ENCODE data around the gene DLG1.

Gene DLG1

DNA sequence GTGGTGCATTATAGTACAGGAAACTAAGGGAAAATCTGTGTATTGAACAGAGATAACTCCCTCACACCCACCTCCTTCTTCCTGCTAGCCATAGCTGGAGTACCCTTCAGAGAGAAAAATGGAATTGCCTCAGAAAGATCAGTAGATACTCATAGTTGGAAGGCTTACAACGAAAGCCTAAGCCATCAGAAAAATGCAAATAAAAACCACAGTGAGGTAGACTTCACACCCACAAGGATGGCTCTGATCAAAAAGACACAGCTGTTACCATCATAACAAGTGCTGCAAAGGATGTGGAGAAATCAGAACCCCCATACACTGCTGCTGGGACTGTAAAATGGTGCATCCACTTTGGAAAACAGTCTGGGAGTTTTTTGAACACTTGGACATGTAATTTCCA, 7.4 kb upstream of the DLG1 start:
- no peak for DNase-seq
- Mint-ChIP-seq H3K27me3 (peaks cover 31% of the 10 kb centered on the region), H3K27ac (no peak overlapping the region), H3K36me3 (no peaks in the 10 kb centered on the region), H3K9me3 (no peaks in the 10 kb centered on the region), H3K4me3 (no peak overlapping the region), H3K4me1 (peaks cover 24% of the 10 kb centered on the region)
- CTCF ChIA-PET, result no interaction called here

DNA sequence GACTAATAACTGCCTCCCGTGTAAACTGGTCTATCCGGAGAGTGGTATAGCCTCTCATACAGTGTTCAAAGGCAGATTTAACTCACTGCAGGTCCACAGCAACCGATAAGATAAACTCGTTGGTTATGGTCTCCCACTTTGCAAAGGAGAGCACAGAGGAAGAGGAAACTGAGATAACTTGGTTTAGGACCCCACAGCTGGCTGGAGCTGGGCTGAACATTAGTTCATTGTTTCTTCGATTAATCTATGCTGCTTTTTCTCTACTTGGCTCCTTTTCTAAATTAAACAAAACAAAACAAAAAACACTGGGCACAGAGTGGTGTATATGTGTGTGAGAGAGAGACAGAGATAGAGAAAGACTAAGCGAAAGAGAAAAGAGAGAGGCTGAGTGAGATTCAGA, 5.0 kb upstream of the DLG1 start:
- Mint-ChIP-seq H3K27me3 (peaks cover 54% of the 10 kb centered on the region), H3K9me3 (no peaks in the 10 kb centered on the region), H3K4me1 (peaks cover 24% of the 10 kb centered on the region), H3K36me3 (no peaks in the 10 kb centered on the region), H3K4me3 (no peak overlapping the region), H3K27ac (no peak overlapping the region)
- CTCF ChIA-PET, result no interaction called here
- no peak for DNase-seq

DNA sequence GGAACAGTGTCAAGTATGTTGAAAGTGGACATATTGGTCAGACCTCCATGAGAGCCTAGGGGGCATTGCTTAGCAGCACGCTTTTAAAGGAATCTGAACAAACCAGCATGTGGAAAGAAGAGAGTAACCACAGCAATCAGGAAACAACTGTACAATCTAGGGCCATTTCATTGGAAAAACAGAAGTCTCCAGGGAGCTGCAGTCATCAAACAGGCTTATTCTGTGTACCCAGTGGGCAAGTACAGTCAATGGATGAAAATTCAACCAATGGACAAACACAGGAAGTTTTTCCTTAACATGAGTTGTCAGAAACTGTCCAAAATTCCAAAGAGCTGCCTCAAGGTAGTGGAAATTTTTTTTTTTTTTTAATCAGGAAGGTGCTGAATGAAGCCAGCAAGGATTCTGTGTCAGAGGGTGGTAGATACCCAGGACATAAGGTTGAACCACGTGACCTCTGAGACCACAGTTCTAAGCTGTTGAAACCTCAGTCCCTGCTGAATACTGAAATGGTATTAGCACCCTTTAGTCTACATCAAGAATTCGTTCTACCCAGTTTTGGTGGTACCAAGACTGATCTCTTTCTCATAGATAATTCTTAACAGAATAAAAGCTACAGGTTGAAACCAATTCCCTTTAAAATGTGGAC, 4.4 kb upstream of the DLG1 start:
- H3K27ac Mint-ChIP-seq, result no peak overlapping the region
- CTCF ChIA-PET, result no interaction called here
- peaks cover 24% of the 10 kb centered on the region for H3K4me1 Mint-ChIP-seq
- H3K27me3 Mint-ChIP-seq, result peaks cover 58% of the 10 kb centered on the region
- H3K4me3 Mint-ChIP-seq, result no peak overlapping the region
- no peak for DNase-seq
- H3K9me3 Mint-ChIP-seq, result no peaks in the 10 kb centered on the region
- no peaks in the 10 kb centered on the region for H3K36me3 Mint-ChIP-seq

DNA sequence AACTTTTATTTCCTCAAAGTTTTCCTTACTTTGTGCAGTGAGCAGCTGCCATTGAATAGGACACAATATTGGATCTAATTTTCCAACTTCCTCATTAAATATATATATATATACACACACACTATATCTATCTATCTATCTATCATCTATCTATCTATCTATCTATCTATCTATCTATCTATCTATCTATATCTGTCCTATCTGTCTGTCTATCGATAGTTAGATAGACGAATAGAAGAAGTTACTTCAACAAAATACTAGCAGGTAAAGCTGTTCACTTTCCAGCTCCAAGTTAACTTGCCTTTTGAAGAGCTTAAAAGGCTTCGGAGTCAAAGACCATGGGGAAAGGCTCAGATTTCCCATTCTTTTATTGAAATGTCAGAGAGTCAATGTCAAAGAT, 3.6 kb upstream of the DLG1 start:
- peaks cover 24% of the 10 kb centered on the region for H3K4me1 Mint-ChIP-seq
- no peak overlapping the region for H3K4me3 Mint-ChIP-seq
- peaks cover 58% of the 10 kb centered on the region for H3K27me3 Mint-ChIP-seq
- no peak for DNase-seq
- peaks cover 2% of the 10 kb centered on the region for H3K36me3 Mint-ChIP-seq
- no peaks in the 10 kb centered on the region for H3K9me3 Mint-ChIP-seq
- CTCF ChIA-PET, result no interaction called here
- H3K27ac Mint-ChIP-seq, result no peak overlapping the region

DNA sequence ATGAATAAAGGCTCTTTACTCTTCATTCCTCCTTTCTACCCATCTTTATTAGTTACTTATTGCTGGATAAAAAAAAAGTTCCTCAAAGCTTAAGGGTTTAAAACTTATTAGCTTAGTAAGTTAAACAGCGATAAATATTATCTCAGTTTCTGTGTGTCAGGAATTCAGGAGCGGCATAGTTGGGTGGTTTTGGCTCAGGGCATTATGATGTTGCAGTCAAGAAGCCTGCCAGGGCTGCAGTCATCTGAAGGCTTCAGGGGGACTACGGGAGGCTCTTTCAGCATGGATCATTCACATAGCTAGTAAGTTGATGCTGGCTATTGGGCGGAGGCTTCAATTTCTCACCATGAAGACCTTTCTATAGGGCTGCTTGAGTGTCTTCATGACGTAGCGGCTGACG, 1.9 kb upstream of the DLG1 start:
- CTCF ChIA-PET, result interaction anchor here (0.7 to 1.3 kb wide), 2 partner anchors 44 to 615 kb away, joined by 3 to 4 read pairs; no protein-coding TSS in a partner anchor
- Mint-ChIP-seq H3K4me1 (peaks cover 30% of the 10 kb centered on the region), H3K27me3 (peaks cover 58% of the 10 kb centered on the region), H3K27ac (no peak overlapping the region), H3K9me3 (no peaks in the 10 kb centered on the region), H3K4me3 (no peak overlapping the region), H3K36me3 (peaks cover 9% of the 10 kb centered on the region)
- no peak for DNase-seq

DNA sequence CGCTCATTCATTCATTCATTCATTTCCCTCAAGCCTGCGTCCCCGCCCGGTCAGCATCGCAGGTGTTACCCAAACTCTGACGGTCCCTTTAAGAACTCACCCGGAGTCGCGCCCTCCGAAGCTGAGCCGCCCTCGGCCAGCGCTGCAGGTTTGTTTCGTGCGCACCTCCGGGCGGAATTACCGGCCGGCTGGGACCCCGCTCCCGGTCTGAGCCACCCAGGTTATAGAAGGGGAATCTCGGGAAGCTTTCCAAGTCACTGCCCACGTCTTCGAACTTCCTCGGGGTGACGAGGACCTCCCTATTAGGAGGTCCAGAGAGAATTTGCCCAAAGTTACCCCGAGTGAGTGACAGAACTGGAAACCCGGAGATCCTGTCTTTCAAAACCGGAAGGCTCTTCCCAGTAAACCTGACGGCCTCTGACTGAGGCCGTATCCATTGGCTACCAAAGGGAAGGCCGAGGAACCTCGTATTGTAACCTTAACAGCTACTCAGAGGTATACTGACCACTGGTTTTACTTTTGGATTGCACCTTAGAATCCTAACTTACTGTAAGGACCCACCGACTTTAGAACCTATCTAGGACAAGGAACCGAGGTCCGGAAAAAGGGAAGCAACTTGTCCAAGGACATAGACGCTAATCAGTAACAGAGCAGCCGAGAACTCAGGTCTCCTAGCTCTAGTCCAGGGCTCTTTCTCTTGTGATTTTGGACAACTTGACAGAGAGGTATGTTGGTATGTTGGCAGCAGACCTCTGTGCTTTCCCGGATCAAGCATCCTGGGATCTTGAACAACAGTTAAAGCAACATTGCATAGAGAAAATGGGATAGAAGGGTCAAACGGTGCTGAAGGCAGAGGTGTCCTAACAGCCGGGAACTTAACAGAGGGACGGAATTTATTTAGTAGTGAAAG, 788 bp upstream of the DLG1 start:
- Mint-ChIP-seq H3K4me3 (peak overlapping the region; percentile 92), H3K36me3 (peaks cover 13% of the 10 kb centered on the region), H3K27me3 (peaks cover 55% of the 10 kb centered on the region), H3K4me1 (peaks cover 33% of the 10 kb centered on the region), H3K27ac (peak overlapping the region; percentile 91), H3K9me3 (no peaks in the 10 kb centered on the region)
- CTCF ChIA-PET, result interaction anchor here (1.3 kb wide), 1 partner anchor 43 kb away, joined by 4 read pairs; no protein-coding TSS in a partner anchor
- peak; percentile 59 for DNase-seq

DNA sequence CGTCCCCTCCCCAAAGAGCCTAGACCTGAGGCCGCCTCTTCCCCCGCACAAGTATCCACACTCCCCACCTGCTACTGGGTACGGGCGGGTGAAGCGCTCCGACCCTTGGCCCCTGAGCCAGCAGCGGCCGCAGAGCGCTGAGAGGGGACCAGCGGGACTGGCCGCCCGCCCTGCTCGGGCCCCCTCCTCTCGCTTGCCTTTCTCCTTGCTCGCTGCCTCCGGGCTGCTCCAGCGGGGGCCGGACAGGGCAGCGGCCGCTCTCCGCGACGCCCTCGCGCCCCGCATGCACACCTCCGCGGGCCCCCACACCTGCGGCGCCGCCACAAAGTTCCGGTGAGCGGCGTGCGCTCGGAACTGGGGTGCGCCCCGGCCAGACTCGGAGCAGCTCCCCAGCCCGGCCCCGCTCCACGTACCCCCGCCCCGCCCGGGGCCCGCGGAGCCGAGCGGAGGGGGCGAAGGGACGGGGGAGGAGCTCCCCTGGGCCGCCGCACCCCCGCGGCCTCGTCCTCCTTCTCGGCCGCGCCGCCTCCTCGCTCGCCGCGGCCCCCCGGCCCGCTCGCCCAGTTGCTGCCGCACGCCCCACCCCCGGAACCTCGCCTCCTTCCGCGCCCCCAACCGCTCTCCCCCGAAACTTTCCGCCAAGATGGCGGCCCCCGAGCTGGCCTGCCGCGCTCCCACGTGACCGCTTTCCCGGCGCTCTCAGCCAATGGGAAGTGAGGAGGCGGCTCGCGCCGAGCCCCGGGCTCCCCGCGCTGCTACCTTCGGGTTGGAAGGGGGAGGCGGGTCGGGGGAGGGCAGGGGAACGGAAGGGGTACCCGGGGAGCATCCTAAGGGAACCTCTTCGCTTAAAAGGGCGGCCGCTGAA, 704 bp downstream of the DLG1 start:
- DNase-seq, result peak; percentile 94
- H3K9me3 Mint-ChIP-seq, result no peaks in the 10 kb centered on the region
- CTCF ChIA-PET, result interaction anchor here (0.6 to 0.7 kb wide), 2 partner anchors 195 to 423 kb away, joined by 3 read pairs; no protein-coding TSS in a partner anchor
- H3K4me3 Mint-ChIP-seq, result peak overlapping the region; percentile 92
- H3K27ac Mint-ChIP-seq, result peak overlapping the region; percentile 91
- H3K27me3 Mint-ChIP-seq, result peaks cover 42% of the 10 kb centered on the region
- peaks cover 40% of the 10 kb centered on the region for H3K4me1 Mint-ChIP-seq
- peaks cover 18% of the 10 kb centered on the region for H3K36me3 Mint-ChIP-seq

DNA sequence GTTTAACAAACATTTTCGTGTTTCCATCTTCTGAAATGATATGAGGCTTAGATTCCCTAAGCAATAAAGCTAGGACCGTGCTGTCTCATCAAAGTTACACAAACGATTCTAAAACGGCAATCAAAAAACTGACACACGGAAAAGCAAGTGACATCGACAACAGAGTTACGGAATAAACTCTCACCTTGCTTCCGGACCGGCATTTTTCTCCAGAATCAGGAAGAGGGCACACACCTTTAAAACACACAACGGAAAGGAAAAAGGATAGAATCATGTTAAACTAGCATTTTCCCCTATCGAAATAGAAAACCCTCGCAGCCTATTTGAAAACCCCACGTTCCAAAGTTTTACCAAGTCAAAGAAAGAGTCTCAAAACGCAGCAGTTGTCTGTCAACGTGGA, 1.4 kb downstream of the DLG1 start:
- H3K36me3 Mint-ChIP-seq, result peaks cover 25% of the 10 kb centered on the region
- DNase-seq, result no peak
- peak overlapping the region; percentile 92 for H3K4me3 Mint-ChIP-seq
- H3K27ac Mint-ChIP-seq, result peak overlapping the region; percentile 88
- CTCF ChIA-PET, result interaction anchor here (0.7 kb wide), 1 partner anchor 422 kb away, joined by 3 read pairs; no protein-coding TSS in a partner anchor
- peaks cover 44% of the 10 kb centered on the region for H3K4me1 Mint-ChIP-seq
- peaks cover 35% of the 10 kb centered on the region for H3K27me3 Mint-ChIP-seq
- no peaks in the 10 kb centered on the region for H3K9me3 Mint-ChIP-seq

DNA sequence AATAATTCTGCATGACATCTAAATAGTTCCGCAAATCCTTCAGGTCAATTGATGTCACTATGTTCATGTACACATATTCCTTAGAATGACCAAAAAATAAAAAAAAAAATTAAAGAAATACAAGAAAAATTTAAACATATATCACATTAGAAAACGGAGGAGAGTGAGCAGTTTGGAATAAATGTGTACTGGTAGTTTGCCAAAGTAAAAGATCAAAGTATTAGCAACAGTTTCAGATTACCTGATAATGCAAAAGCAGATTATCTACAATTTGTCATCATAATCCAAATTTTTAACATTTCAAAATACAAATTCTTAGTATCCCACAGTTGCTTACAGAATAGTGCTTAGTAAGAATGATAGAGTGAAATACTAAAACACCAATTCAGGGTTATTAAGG, 1.9 kb downstream of the DLG1 start:
- peak overlapping the region; percentile 92 for H3K4me3 Mint-ChIP-seq
- no peaks in the 10 kb centered on the region for H3K9me3 Mint-ChIP-seq
- H3K4me1 Mint-ChIP-seq, result peaks cover 48% of the 10 kb centered on the region

DNA sequence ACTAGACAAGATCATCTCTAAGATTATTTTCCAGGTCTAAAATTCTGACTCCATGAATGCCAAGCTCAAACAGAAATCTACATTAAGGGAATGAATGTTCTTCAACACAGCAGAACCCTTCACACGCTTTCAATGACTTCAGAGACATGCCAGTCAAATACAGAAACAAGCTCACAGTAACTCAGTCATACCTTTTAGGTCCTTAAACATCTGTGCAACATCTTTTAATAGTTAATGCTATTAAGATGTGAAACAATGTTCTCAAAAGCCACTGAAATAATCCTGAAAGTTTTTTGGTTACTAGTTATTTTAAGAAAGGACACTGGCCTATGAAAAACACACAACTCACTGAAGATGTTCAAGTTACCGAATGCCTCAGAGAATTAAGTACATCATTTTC, 2.5 kb downstream of the DLG1 start:
- CTCF ChIA-PET, result interaction anchor here (0.7 to 1.1 kb wide), 2 partner anchors 8 to 40 kb away, joined by 3 to 5 read pairs; no protein-coding TSS in a partner anchor
- Mint-ChIP-seq H3K4me3 (peak overlapping the region; percentile 26), H3K27ac (no peak overlapping the region), H3K4me1 (peaks cover 53% of the 10 kb centered on the region), H3K36me3 (peaks cover 36% of the 10 kb centered on the region), H3K27me3 (peaks cover 27% of the 10 kb centered on the region), H3K9me3 (no peaks in the 10 kb centered on the region)
- DNase-seq, result no peak

More for the DNA sequence above, 1.9 kb downstream of the DLG1 start:
- H3K27me3 Mint-ChIP-seq, result peaks cover 33% of the 10 kb centered on the region
- CTCF ChIA-PET, result interaction anchor here (0.7 kb wide), 1 partner anchor 422 kb away, joined by 3 read pairs; no protein-coding TSS in a partner anchor
- DNase-seq, result no peak
- H3K27ac Mint-ChIP-seq, result peak overlapping the region; percentile 88
- H3K36me3 Mint-ChIP-seq, result peaks cover 29% of the 10 kb centered on the region

DNA sequence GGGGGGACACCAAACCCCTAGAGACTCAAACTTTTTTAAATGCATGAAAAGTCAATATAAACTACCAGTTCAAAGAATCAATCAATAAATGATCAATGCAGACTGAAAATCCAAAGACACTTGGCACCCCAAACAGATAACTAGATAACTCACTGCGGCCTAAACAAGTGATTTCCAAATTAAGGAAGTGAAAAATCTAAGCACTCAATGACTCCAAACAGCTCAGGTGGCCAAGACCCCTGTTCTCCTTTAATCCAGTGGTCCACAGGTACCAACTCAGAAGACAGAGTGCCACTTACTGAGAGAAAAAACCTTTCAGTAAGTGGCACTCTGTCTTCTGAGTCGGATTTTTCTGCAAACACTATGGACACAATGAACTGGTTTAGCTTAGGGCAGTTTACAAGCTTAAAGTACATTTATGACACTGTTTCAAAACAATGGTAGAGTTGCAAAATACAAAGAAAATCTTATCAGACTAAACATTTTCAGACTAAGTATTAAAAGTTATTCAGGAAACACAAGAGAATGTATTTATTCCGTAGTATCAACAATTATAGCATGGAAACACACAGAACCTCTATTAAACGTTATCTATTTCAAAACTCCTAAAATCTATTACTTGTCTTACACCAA, 4.7 kb downstream of the DLG1 start:
- H3K27ac Mint-ChIP-seq, result no peak overlapping the region
- H3K4me3 Mint-ChIP-seq, result no peak overlapping the region
- H3K9me3 Mint-ChIP-seq, result no peaks in the 10 kb centered on the region
- H3K4me1 Mint-ChIP-seq, result peaks cover 46% of the 10 kb centered on the region
- H3K36me3 Mint-ChIP-seq, result peaks cover 49% of the 10 kb centered on the region
- H3K27me3 Mint-ChIP-seq, result peaks cover 6% of the 10 kb centered on the region
- DNase-seq, result no peak
- CTCF ChIA-PET, result interaction anchor here (0.6 kb wide), 1 partner anchor 450 kb away, joined by 3 read pairs; no protein-coding TSS in a partner anchor

DNA sequence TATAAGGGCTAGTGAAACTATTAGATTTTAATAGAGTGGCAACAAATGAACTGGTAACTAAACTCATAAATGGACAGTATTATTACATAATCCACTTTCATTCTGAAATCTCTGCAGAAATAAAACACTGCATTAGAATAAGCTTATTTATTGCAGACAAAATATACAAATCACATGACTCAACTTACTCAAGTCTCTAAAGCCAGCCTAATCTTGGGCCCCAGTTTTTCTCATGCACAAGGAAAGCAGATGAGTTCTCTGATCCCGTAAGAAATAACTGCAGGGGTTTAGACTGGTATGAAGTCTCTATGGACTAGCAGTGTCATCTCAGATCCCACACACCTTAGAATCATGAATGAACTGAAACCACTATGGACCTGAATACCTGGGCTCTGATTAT, 5.8 kb downstream of the DLG1 start:
- Mint-ChIP-seq H3K9me3 (no peaks in the 10 kb centered on the region), H3K27ac (no peak overlapping the region), H3K4me3 (no peak overlapping the region), H3K36me3 (peaks cover 52% of the 10 kb centered on the region), H3K4me1 (peaks cover 44% of the 10 kb centered on the region), H3K27me3 (no peaks in the 10 kb centered on the region)
- CTCF ChIA-PET, result no interaction called here
- no peak for DNase-seq

DNA sequence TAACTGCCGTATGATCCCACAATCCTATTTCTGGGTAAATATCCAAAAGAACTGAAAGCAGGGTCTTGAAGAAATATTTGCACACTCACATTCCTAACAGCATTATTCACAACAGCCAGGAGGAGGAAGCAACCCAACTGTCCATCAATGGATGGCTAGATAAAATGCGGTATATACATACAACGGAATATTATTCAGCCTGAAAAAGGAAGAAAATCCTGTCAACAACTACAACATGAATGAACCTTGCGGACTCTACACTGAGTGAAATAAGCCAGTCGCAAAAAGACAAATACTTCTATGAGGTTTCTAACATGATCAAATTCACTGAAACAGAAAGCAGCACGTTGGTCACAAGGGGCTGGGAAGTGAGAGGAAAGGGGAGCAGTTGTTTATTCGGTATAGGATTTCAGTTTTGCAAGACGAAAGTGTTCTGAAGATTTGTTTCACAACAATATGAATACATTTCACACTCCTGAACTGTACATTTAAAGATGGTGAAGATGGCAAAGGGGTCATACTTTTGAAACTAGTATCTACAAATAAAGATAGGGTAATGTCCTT, 6.2 kb downstream of the DLG1 start:
- no peak for DNase-seq
- Mint-ChIP-seq H3K27me3 (no peaks in the 10 kb centered on the region), H3K36me3 (peaks cover 54% of the 10 kb centered on the region), H3K27ac (no peak overlapping the region), H3K9me3 (no peaks in the 10 kb centered on the region), H3K4me3 (no peak overlapping the region), H3K4me1 (peaks cover 44% of the 10 kb centered on the region)
- CTCF ChIA-PET, result no interaction called here
